Melanocyte of skin (primary cell): ENCODE data around the gene DNALI1. TPM values are rescaled to one million over a fixed set of nuclear protein-coding genes. Genes with fewer than 3 reads are reported as not detected.

ENCODE experiments used
- small RNA-seq, 2 donors: library from RNA; depleted of rRNA; stranded (forward); fragments of <200 nt; gene quantifications; one replicate each; pipeline ENCODE3, GENCODE V24; 2012
- total RNA-seq, 2 donors: library from RNA; depleted of rRNA; stranded (reverse); fragments of >200 nt; gene quantifications; 2 replicates each; pipeline ENCODE4 v1.2.3, GENCODE V29; 2012

DNALI1 gene
- 1 to 10 TPM; 3.4 to 6.0 TPM for total RNA-seq

DNA sequence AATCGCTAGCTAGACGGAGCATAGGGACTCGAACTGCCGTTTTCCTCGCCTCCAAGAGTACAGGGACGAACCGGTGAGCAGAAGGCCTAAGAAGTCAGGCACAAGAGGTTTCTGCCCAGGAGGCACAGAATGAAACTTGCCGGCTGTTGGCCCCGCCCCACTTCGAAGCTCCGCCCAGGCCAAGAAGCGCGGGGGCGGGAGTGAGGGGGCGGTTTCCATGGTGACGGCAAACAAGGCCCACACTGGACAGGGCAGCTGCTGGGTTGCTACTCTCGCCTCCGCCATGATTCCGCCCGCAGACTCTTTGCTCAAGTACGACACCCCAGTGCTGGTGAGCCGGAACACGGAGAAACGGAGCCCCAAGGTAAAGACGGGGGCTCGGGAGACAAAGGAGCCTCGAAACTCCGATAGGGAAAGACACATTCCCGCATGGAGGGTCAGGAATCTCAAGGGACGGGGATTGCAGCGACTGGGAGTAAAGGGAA is at the start of gene DNALI1:
Gene DNALI1 (plus strand): TSS at position 229 of the 485 bp plus-strand sequence. CDS start 55 bp downstream, at position 284.

GRCh38 chr1:37514350-37515184 is 42.2 kb upstream of the DNALI1 start, which contains the start of gene MEAF6:
Gene MEAF6 (minus strand): TSS chr1:37514766. CDS start chr1:37514746, 20 bp downstream.

GRCh38 chr1:37553927-37554808 is 2.6 kb upstream of the DNALI1 start, which contains the start of gene SNIP1:
Gene SNIP1 (minus strand): TSS chr1:37554293. CDS start chr1:37554229, 64 bp downstream.

GRCh38 chr1:37595440-37596181 is 38.9 kb downstream of the DNALI1 start, which contains the start of gene GNL2:
Gene GNL2 (minus strand): TSS chr1:37595937. CDS start chr1:37595822, 115 bp downstream.

Small RNAs within 50 kb of the gene (small RNA-seq; reads per million reads assigned to genes)
- gene AL034379.1, result 0 reads per million in 2 donors

Other genes starting within 250 kb of the DNALI1 start
- gene ZC3H12A, start 82.4 kb upstream of the DNALI1 start, total RNA-seq, result 10 to 100 TPM in 1 of 2 donors, 1 to 10 TPM in 1; 3.7 to 15.8 TPM
- gene MEAF6, start 42.2 kb upstream of the DNALI1 start, total RNA-seq, result 10 to 100 TPM; 45.0 to 54.7 TPM
- gene SNIP1, start 2.6 kb upstream of the DNALI1 start, total RNA-seq, result 1 to 10 TPM; 6.2 to 9.3 TPM
- 10 to 100 TPM; 65.4 to 73.6 TPM for gene GNL2, start 39.0 kb downstream of the DNALI1 start, total RNA-seq
- gene RSPO1, start 78.0 kb downstream of the DNALI1 start, total RNA-seq, result not detected
- gene CDCA8, start 135.6 kb downstream of the DNALI1 start, total RNA-seq, result 10 to 100 TPM in 1 of 2 donors, 1 to 10 TPM in 1; 9.6 to 24.3 TPM
- gene EPHA10, start 208.2 kb downstream of the DNALI1 start, total RNA-seq, result not detected
- 1 to 10 TPM in 1 of 2 donors, under 1 TPM in 1; 1.00 to 1.4 TPM for gene MANEAL, start 236.9 kb downstream of the DNALI1 start, total RNA-seq